Measurements from ENCODE around the gene PROB1. TPM values are rescaled to one million over a fixed set of nuclear protein-coding genes. Genes with fewer than 3 reads are reported as not detected.

Gene PROB1
- total RNA-seq, 1 experiment from 2014 or later = 0.82 TPM

- no TSS peak for BruUV-seq (replicated peaks)
- TF ChIP-seq, protein P1, sequence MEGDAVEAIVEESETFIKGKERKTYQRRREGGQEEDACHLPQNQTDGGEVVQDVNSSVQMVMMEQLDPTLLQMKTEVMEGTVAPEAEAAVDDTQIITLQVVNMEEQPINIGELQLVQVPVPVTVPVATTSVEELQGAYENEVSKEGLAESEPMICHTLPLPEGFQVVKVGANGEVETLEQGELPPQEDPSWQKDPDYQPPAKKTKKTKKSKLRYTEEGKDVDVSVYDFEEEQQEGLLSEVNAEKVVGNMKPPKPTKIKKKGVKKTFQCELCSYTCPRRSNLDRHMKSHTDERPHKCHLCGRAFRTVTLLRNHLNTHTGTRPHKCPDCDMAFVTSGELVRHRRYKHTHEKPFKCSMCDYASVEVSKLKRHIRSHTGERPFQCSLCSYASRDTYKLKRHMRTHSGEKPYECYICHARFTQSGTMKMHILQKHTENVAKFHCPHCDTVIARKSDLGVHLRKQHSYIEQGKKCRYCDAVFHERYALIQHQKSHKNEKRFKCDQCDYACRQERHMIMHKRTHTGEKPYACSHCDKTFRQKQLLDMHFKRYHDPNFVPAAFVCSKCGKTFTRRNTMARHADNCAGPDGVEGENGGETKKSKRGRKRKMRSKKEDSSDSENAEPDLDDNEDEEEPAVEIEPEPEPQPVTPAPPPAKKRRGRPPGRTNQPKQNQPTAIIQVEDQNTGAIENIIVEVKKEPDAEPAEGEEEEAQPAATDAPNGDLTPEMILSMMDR (conservative IDR thresholded peaks at IDR 0.05; ENCODE audit: low read depth, low read length) = no peak
- TF ChIP-seq EZH2 (IDR thresholded peaks at IDR 0.05; ENCODE audit: borderline replicate concordance, low read depth, low read length, poor library complexity, severe bottlenecking) = no peak
- intact Hi-C loops (cut with micrococcal nuclease; ENCODE audit: unreplicated experiment) = no loop called here
- H3K4me1 ChIP-seq (ENCODE audit: insufficient read depth, low read length, poor library complexity, severe bottlenecking) = peaks cover 8% of the 10 kb centered on the region
- no peak overlapping the region for H3K27ac ChIP-seq (ENCODE audit: low read depth, low read length, poor library complexity, severe bottlenecking)
- no peaks in the 10 kb centered on the region for H3K27me3 ChIP-seq (replicated peaks; ENCODE audit: insufficient read depth, low read depth, low read length, poor library complexity)
- CTCF ChIA-PET = no interaction called here
- POLR2A ChIA-PET (ENCODE audit: low non-redundant PET) = no interaction called here
- H3K36me3 ChIP-seq (ENCODE audit: insufficient read depth, low read length, poor library complexity, severe bottlenecking) = no peaks in the 10 kb centered on the region
- DNase-seq (ENCODE audit: low spot score) = no peak
- H3K4me3 ChIP-seq (ENCODE audit: low read depth, low read length, poor library complexity, severe bottlenecking) = no peak overlapping the region
- H3K9me3 ChIP-seq (ENCODE audit: low read depth, low read length, poor library complexity, severe bottlenecking) = no peaks in the 10 kb centered on the region
Measured at GRCh38 chr5:139406963-139407362, 12.1 kb upstream of the PROB1 start.

DNA sequence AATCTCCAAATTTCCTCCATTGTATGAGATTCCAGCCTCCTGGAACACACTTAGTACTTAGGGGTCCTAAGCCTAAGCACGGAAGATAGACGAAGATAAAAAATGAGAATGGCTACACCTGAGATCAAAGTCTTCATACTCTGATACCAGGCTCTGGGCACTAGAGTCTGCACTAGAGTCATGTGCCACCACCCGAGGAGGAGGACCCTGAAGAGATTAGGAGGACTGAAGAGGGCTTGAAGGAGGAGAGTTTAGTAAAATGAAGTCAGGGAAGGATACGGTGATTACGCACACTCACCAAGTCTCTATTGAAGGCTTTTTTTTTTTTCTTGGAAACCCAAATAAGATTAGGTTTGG lies 9.6 kb upstream of the PROB1 start:
- H3K36me3 ChIP-seq (ENCODE audit: insufficient read depth, low read length, poor library complexity, severe bottlenecking) = no peaks in the 10 kb centered on the region
- peaks cover 8% of the 10 kb centered on the region for H3K4me1 ChIP-seq (ENCODE audit: insufficient read depth, low read length, poor library complexity, severe bottlenecking)
- ChIA-PET POLR2A (ENCODE audit: low non-redundant PET) (interaction anchor here (0.9 kb wide), 1 partner anchor 62 kb away, joined by 3 read pairs; the partner anchor contains the start of gene PAIP2), CTCF (interaction anchor here (0.6 kb wide), 1 partner anchor 387 kb away, joined by 3 read pairs; no protein-coding TSS in a partner anchor)
- TF ChIP-seq, protein P1 (conservative IDR thresholded peaks at IDR 0.05; ENCODE audit: low read depth, low read length) = no peak
- no peak for TF ChIP-seq EZH2 (IDR thresholded peaks at IDR 0.05; ENCODE audit: borderline replicate concordance, low read depth, low read length, poor library complexity, severe bottlenecking)
- no peaks in the 10 kb centered on the region for H3K27me3 ChIP-seq (replicated peaks; ENCODE audit: insufficient read depth, low read depth, low read length, poor library complexity)
- intact Hi-C loops (cut with micrococcal nuclease; ENCODE audit: unreplicated experiment) = no loop called here
- BruUV-seq (replicated peaks) = no TSS peak
- peak overlapping the region; percentile 48 for H3K4me3 ChIP-seq (ENCODE audit: low read depth, low read length, poor library complexity, severe bottlenecking)
- H3K27ac ChIP-seq (ENCODE audit: low read depth, low read length, poor library complexity, severe bottlenecking) = peak overlapping the region; percentile 93
- DNase-seq (ENCODE audit: low spot score) = peak; percentile 28
- H3K9me3 ChIP-seq (ENCODE audit: low read depth, low read length, poor library complexity, severe bottlenecking) = no peaks in the 10 kb centered on the region

GRCh38 chr5:139403787-139404483 lies 9.0 kb upstream of the PROB1 start, which contains the start of gene SPATA24:
SPATA24 (minus strand) TSS chr5:139404089; CDS start chr5:139404060, 29 bp downstream.
- intact Hi-C loops (cut with micrococcal nuclease; ENCODE audit: unreplicated experiment) = no loop called here
- Histone ChIP-seq H3K27me3 (replicated peaks; ENCODE audit: insufficient read depth, low read depth, low read length, poor library complexity) (no peaks in the 10 kb centered on the region), H3K4me3 (ENCODE audit: low read depth, low read length, poor library complexity, severe bottlenecking) (peak within 1 kb of the TSS; percentile 48), H3K27ac (ENCODE audit: low read depth, low read length, poor library complexity, severe bottlenecking) (peak within 1 kb of the TSS; percentile 93), H3K36me3 (ENCODE audit: insufficient read depth, low read length, poor library complexity, severe bottlenecking) (no peaks in the 10 kb centered on the region), H3K4me1 (ENCODE audit: insufficient read depth, low read length, poor library complexity, severe bottlenecking) (peaks cover 8% of the 10 kb centered on the region), H3K9me3 (ENCODE audit: low read depth, low read length, poor library complexity, severe bottlenecking) (no peaks in the 10 kb centered on the region)
- POLR2A ChIA-PET (ENCODE audit: low non-redundant PET) = interaction anchor here (0.9 kb wide), 1 partner anchor 62 kb away, joined by 3 read pairs; the partner anchor contains the start of gene PAIP2
- CTCF ChIA-PET = interaction anchor here (0.6 kb wide), 2 partner anchors 171 to 387 kb away, joined by 3 to 6 read pairs; no protein-coding TSS in a partner anchor
- peak; percentile 99 for DNase-seq (ENCODE audit: low spot score)
- TF ChIP-seq, protein P1 (conservative IDR thresholded peaks at IDR 0.05; ENCODE audit: low read depth, low read length) = no peak
- TF ChIP-seq EZH2 (IDR thresholded peaks at IDR 0.05; ENCODE audit: borderline replicate concordance, low read depth, low read length, poor library complexity, severe bottlenecking) = no peak
- BruUV-seq (replicated peaks) = no TSS peak
